Smooth muscle cell (in vitro differentiated cells): ENCODE results near the gene HERPUD2. TPM values are rescaled to one million over a fixed set of nuclear protein-coding genes. Genes with fewer than 3 reads are reported as not detected.
A peak's percentile ranks its signal among the peaks of the same experiment; 100 is the strongest.

Experiments used
- DNase-seq: peaks from one replicate; lab custom pipeline; 2025; ENCODE audit not compliant: unreplicated experiment; lab: John Stamatoyannopoulos, UW
- H2AFZ ChIP-seq: fragments of 200-600 bp; sonication (generic); 2 replicates; pipeline ENCODE4 v1.6.0; 2016; ENCODE audit warnings: antibody characterized with exemption, low read depth, mild to moderate bottlenecking
- H3F3A ChIP-seq: fragments of 200-600 bp; sonication (generic); 2 replicates; pipeline ENCODE4 v1.6.0; 2017; ENCODE audit warnings: antibody characterized with exemption, low read depth
- H3K27ac ChIP-seq: fragments of 200-600 bp; sonication (generic); 2 replicates; pipeline ENCODE4 v1.5.1; 2016; ENCODE audit warnings: low read depth, mild to moderate bottlenecking
- H3K27me3 ChIP-seq: fragments of 200-600 bp; sonication (generic); 2 replicates; pipeline ENCODE4 v1.6.1; 2016; ENCODE audit warnings: low read depth, mild to moderate bottlenecking
- H3K36me3 ChIP-seq: fragments of 200-600 bp; sonication (generic); 2 replicates; pipeline ENCODE4 v1.5.1; 2016; ENCODE audit warnings: low read depth
- H3K4me1 ChIP-seq: fragments of 200-600 bp; sonication (generic); 2 replicates; pipeline ENCODE4 v1.5.1; 2016; ENCODE audit warnings: low read depth
- H3K4me2 ChIP-seq: fragments of 200-600 bp; sonication (generic); 2 replicates; pipeline ENCODE4 v1.6.0; 2016; ENCODE audit warnings: mild to moderate bottlenecking
- H3K4me3 ChIP-seq: fragments of 200-600 bp; sonication (generic); 2 replicates; pipeline ENCODE4 v1.5.1; 2016; ENCODE audit warnings: mild to moderate bottlenecking
- H3K79me2 ChIP-seq: fragments of 200-600 bp; sonication (generic); 2 replicates; pipeline ENCODE4 v1.6.0; 2016; ENCODE audit warnings: low read depth, mild to moderate bottlenecking
- H3K9ac ChIP-seq: fragments of 200-600 bp; sonication (generic); 2 replicates; pipeline ENCODE4 v1.6.0; 2016; ENCODE audit warnings: low read depth
- H3K9me3 ChIP-seq: fragments of 200-600 bp; sonication (generic); replicated peaks from 2 replicates; pipeline ENCODE4 v1.5.1; 2016; ENCODE audit warnings: low read depth
- H4K20me1 ChIP-seq: fragments of 200-600 bp; sonication (generic); 2 replicates; pipeline ENCODE4 v1.6.0; 2016; ENCODE audit warnings: low read depth
- WGBS: methylation state at CpG from one replicate; pipeline ENCODE4 v1.1.7; 2016; ENCODE audit warnings: low lambda C conversion rate; 5-methylcytosine and 5-hydroxymethylcytosine counted together
- polyA plus RNA-seq: library from polyadenylated mRNA; unstranded; fragments of >200 nt; fragmentation: Nextera tagmentation; extraction: Ambion mirVana; gene quantifications from 2 replicates; pipeline ENCODE4 v1.2.1, GENCODE V29; 2016
- total RNA-seq: library from RNA; depleted of rRNA; stranded (reverse); fragments of >200 nt; gene quantifications from 2 replicates; pipeline ENCODE4 v1.2.3, GENCODE V29; 2014
- TF ChIP-seq, protein P1 (sequence below): fragments of 200-600 bp; sonication (generic); IDR thresholded peaks from 2 replicates; pipeline ENCODE4 v1.5.1; 2017; ENCODE audit warnings: borderline replicate concordance, mild to moderate bottlenecking, antibody characterized with exemption; ENCODE audit not compliant: insufficient read depth, poor library complexity, severe bottlenecking

The HERPUD2 gene
- total and polyA plus RNA-seq, 2 experiments from 2014 or later = 23.2 to 28.1 TPM

DNA sequence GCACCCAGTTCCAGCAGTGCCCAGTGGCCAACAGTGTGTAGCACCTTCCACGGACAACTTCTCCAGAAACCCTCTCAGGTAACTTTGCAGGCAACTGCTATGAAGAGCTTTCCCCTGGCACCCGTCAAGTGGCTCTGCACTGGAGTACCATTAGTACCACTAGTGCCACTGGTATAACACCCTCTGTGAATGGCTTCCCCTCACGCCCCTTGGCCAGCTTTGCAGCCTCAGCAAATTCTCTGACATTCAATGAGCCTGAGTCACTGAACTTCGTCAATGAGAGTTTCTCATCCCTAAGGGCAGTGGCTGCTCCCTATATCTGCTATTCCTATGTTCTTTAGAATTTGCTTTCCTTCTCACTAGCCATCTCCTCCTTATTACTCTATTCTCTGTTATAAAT lies 7.6 kb upstream of the HERPUD2 start:
- Histone ChIP-seq H3K9ac (no peak overlapping the region), H3K27ac (no peak overlapping the region), H3K4me2 (no peak overlapping the region), H3K4me1 (peaks cover 5% of the 10 kb centered on the region), H3K9me3 (no peaks in the 10 kb centered on the region), H3F3A (peaks cover 3% of the 10 kb centered on the region), H4K20me1 (no peaks in the 10 kb centered on the region), H3K27me3 (no peaks in the 10 kb centered on the region), H3K4me3 (no peak overlapping the region), H3K36me3 (no peaks in the 10 kb centered on the region), H2AFZ (no peak overlapping the region), H3K79me2 (no peaks in the 10 kb centered on the region)
- TF ChIP-seq, protein P1, sequence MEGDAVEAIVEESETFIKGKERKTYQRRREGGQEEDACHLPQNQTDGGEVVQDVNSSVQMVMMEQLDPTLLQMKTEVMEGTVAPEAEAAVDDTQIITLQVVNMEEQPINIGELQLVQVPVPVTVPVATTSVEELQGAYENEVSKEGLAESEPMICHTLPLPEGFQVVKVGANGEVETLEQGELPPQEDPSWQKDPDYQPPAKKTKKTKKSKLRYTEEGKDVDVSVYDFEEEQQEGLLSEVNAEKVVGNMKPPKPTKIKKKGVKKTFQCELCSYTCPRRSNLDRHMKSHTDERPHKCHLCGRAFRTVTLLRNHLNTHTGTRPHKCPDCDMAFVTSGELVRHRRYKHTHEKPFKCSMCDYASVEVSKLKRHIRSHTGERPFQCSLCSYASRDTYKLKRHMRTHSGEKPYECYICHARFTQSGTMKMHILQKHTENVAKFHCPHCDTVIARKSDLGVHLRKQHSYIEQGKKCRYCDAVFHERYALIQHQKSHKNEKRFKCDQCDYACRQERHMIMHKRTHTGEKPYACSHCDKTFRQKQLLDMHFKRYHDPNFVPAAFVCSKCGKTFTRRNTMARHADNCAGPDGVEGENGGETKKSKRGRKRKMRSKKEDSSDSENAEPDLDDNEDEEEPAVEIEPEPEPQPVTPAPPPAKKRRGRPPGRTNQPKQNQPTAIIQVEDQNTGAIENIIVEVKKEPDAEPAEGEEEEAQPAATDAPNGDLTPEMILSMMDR = no peak
- WGBS = 67% methylated on average over 4 of the region's 4 CpGs
- no peak for DNase-seq

DNA sequence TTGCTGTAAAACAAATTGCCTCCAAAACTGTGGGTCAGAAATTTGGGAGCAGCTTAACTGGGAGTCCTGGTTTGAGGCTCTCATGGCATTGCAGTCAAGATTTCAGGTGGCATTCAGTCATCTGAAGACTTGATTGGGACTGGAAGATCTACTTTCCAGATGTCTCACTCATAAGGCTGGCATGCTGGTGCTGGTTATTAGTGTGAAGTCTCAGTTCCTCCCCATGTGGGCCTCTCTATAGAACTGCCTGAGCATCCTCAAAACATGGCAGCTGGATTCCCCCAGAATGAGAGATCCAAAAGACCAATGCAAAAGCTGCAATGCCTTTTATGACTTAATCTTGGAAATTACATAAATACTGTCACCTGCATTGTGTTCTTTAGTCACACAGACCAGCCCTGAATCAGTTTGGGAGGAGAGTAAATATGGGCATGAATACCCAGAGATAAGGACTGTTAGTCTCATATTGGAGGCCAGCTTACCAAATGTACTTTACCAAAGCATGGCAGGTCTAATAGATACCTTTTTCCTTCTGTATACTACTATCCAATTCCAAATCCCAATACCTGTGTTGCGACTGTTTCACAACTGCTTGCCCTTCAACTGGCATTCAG lies 6.5 kb upstream of the HERPUD2 start:
- H3F3A ChIP-seq = peaks cover 12% of the 10 kb centered on the region
- H3K27me3 ChIP-seq = no peaks in the 10 kb centered on the region
- H3K4me2 ChIP-seq = no peak overlapping the region
- no peaks in the 10 kb centered on the region for H3K9me3 ChIP-seq
- no peaks in the 10 kb centered on the region for H3K36me3 ChIP-seq
- H2AFZ ChIP-seq = no peak overlapping the region
- TF ChIP-seq, protein P1 = no peak
- WGBS = 95% methylated on average over 1 of the region's 1 CpG
- no peak overlapping the region for H3K9ac ChIP-seq
- no peak overlapping the region for H3K4me3 ChIP-seq
- peaks cover 12% of the 10 kb centered on the region for H3K4me1 ChIP-seq
- no peak for DNase-seq
- no peaks in the 10 kb centered on the region for H4K20me1 ChIP-seq
- no peaks in the 10 kb centered on the region for H3K79me2 ChIP-seq
- H3K27ac ChIP-seq = peak overlapping the region; percentile 34

DNA sequence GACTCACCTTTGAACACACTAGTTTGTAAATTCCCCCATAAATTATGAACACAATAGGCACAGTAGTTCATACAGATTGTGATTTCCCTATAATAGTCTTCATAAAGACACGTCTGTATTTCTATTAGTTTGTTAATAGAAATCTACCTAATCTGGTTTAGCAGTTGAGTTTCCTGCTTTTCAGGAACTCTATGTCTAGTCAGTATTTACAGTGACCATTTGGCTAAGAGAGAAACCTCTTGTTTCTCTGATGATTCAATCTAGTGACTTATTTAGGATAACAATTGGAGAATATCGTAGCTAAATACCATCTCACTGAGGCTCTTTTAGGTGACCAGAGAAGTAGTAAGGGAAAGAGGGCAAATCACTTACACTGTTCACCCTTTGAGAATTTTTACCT lies 5.9 kb upstream of the HERPUD2 start:
- Histone ChIP-seq H3F3A (peaks cover 14% of the 10 kb centered on the region), H3K36me3 (no peaks in the 10 kb centered on the region), H3K4me1 (peaks cover 14% of the 10 kb centered on the region), H3K79me2 (no peaks in the 10 kb centered on the region), H3K9me3 (no peaks in the 10 kb centered on the region), H3K4me3 (no peak overlapping the region), H3K9ac (no peak overlapping the region), H2AFZ (no peak overlapping the region), H3K27ac (peak overlapping the region; percentile 34), H3K27me3 (no peaks in the 10 kb centered on the region), H3K4me2 (no peak overlapping the region), H4K20me1 (no peaks in the 10 kb centered on the region)
- WGBS = 79% methylated on average over 2 of the region's 2 CpGs
- no peak for DNase-seq
- TF ChIP-seq, protein P1 = no peak

DNA sequence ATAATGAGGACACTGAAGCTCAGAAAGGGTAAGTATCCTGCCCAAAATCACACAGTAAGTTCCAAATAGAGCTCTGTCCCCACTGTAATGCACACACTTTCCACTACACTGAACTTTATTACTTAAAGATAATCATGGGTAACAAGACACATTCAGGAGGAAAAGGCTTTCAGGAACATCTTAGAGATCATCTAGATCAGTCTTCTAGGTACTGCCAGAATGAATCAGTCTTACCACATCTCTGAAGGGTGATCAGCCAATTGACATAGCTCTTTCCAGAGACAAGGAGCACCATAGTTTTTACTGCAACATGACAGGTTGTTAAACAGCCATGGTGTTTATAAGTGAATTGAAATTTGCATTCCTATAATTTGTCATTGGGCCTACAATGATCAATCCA lies 5.4 kb upstream of the HERPUD2 start:
- peaks cover 14% of the 10 kb centered on the region for H3F3A ChIP-seq
- H3K27me3 ChIP-seq = no peaks in the 10 kb centered on the region
- no peaks in the 10 kb centered on the region for H3K9me3 ChIP-seq
- H2AFZ ChIP-seq = no peak overlapping the region
- no peak overlapping the region for H3K27ac ChIP-seq
- H3K4me2 ChIP-seq = no peak overlapping the region
- H3K36me3 ChIP-seq = no peaks in the 10 kb centered on the region
- no peaks in the 10 kb centered on the region for H4K20me1 ChIP-seq
- no peak overlapping the region for H3K9ac ChIP-seq
- H3K79me2 ChIP-seq = peaks cover 2% of the 10 kb centered on the region
- TF ChIP-seq, protein P1 = no peak
- H3K4me3 ChIP-seq = no peak overlapping the region
- peaks cover 19% of the 10 kb centered on the region for H3K4me1 ChIP-seq
- no peak for DNase-seq
